ENCODE results near the gene DAAM1. TPM values are rescaled to one million over a fixed set of nuclear protein-coding genes. Genes with fewer than 3 reads are reported as not detected.

The DAAM1 gene
- total RNA-seq, 1 donor from 2014 or later, result 39.5 TPM

GRCh38 chr14:59360233-59360632, 171.8 kb downstream of the DAAM1 start:
- Mint-ChIP-seq H3K36me3 (peaks cover 30% of the 10 kb centered on the region), H3K27ac (no peak overlapping the region), H3K27me3 (ENCODE audit: insufficient read depth, low read depth) (no peaks in the 10 kb centered on the region), H3K4me3 (no peak overlapping the region), H3K4me1 (no peaks in the 10 kb centered on the region), H3K9me3 (no peaks in the 10 kb centered on the region)
- TF ChIP-seq EZH2 (IDR thresholded peaks at IDR 0.05) (no peak), CTCF (IDR thresholded peaks at IDR 0.05) (no peak), EZH2phosphoT487 (IDR thresholded peaks at IDR 0.05) (no peak)
- Histone ChIP-seq H3K9ac (no peak overlapping the region), H3K9me3 (ENCODE audit: low read depth) (no peaks in the 10 kb centered on the region), H3K27ac (no peak overlapping the region), H3K4me1 (no peaks in the 10 kb centered on the region), H4K20me1 (ENCODE audit: low read depth) (no peaks in the 10 kb centered on the region), H3K4me3 (no peak overlapping the region), H3K4me2 (no peak overlapping the region), H2AFZ (replicated peaks) (no peak overlapping the region), H3F3A (ENCODE audit: low read depth) (no peaks in the 10 kb centered on the region), H3K27me3 (no peaks in the 10 kb centered on the region), H3K79me2 (ENCODE audit: low read depth) (no peaks in the 10 kb centered on the region), H3K36me3 (peaks cover 6% of the 10 kb centered on the region)
- no peak for DNase-seq (ENCODE audit: low spot score)

- Histone ChIP-seq H3K9me3 (ENCODE audit: low read depth) (no peaks in the 10 kb centered on the region), H3F3A (ENCODE audit: low read depth) (no peaks in the 10 kb centered on the region), H3K36me3 (peaks cover 6% of the 10 kb centered on the region), H3K79me2 (ENCODE audit: low read depth) (no peaks in the 10 kb centered on the region), H2AFZ (replicated peaks) (no peak overlapping the region), H3K9ac (no peak overlapping the region), H3K27ac (no peak overlapping the region), H3K4me1 (no peaks in the 10 kb centered on the region), H3K4me2 (no peak overlapping the region), H4K20me1 (ENCODE audit: low read depth) (no peaks in the 10 kb centered on the region), H3K27me3 (no peaks in the 10 kb centered on the region), H3K4me3 (no peak overlapping the region)
- no peak overlapping the region for H3K4me3 Mint-ChIP-seq
- no peaks in the 10 kb centered on the region for H3K27me3 Mint-ChIP-seq (ENCODE audit: insufficient read depth, low read depth)
- H3K9me3 Mint-ChIP-seq, result no peaks in the 10 kb centered on the region
- peaks cover 28% of the 10 kb centered on the region for H3K36me3 Mint-ChIP-seq
- TF ChIP-seq EZH2 (IDR thresholded peaks at IDR 0.05), result no peak
- no peak for TF ChIP-seq CTCF (IDR thresholded peaks at IDR 0.05)
- TF ChIP-seq EZH2phosphoT487 (IDR thresholded peaks at IDR 0.05), result no peak
- no peak overlapping the region for H3K27ac Mint-ChIP-seq
- DNase-seq (ENCODE audit: low spot score), result no peak
- H3K4me1 Mint-ChIP-seq, result no peaks in the 10 kb centered on the region
Measured at GRCh38 chr14:59360923-59361794, 172.7 kb downstream of the DAAM1 start.

- Histone ChIP-seq H3F3A (ENCODE audit: low read depth) (no peaks in the 10 kb centered on the region), H3K36me3 (peaks cover 6% of the 10 kb centered on the region), H3K9ac (no peak overlapping the region), H3K9me3 (ENCODE audit: low read depth) (no peaks in the 10 kb centered on the region), H3K4me2 (no peak overlapping the region), H3K27ac (no peak overlapping the region), H2AFZ (replicated peaks) (no peak overlapping the region), H3K27me3 (no peaks in the 10 kb centered on the region), H3K4me1 (no peaks in the 10 kb centered on the region), H3K4me3 (no peak overlapping the region), H3K79me2 (ENCODE audit: low read depth) (no peaks in the 10 kb centered on the region), H4K20me1 (ENCODE audit: low read depth) (no peaks in the 10 kb centered on the region)
- H3K27ac Mint-ChIP-seq, result no peak overlapping the region
- TF ChIP-seq EZH2 (IDR thresholded peaks at IDR 0.05), result no peak
- no peak for TF ChIP-seq EZH2phosphoT487 (IDR thresholded peaks at IDR 0.05)
- no peak for TF ChIP-seq CTCF (IDR thresholded peaks at IDR 0.05)
- H3K27me3 Mint-ChIP-seq (ENCODE audit: insufficient read depth, low read depth), result no peaks in the 10 kb centered on the region
- H3K4me1 Mint-ChIP-seq, result no peaks in the 10 kb centered on the region
- no peaks in the 10 kb centered on the region for H3K9me3 Mint-ChIP-seq
- H3K4me3 Mint-ChIP-seq, result no peak overlapping the region
- H3K36me3 Mint-ChIP-seq, result peaks cover 30% of the 10 kb centered on the region
- no peak for DNase-seq (ENCODE audit: low spot score)
Measured at GRCh38 chr14:59362513-59362912, 174.0 kb downstream of the DAAM1 start.
